Brain microvascular endothelial cell (primary cell): ENCODE data around the gene SHROOM3.

Experiments
- DNase-seq: peaks from one replicate; pipeline ENCODE4 v3.0.0-alpha.2; 2020
- H3K27ac ChIP-seq: fragments of 250-450 bp; sonication (Bioruptor Pico); 2 replicates; pipeline ENCODE4 v1.5.1; 2020; ENCODE audit warnings: mild to moderate bottlenecking, moderate library complexity
- H3K27me3 ChIP-seq: fragments of 250-450 bp; sonication (Bioruptor Pico); replicated peaks from 2 replicates; pipeline ENCODE4 v1.5.1; 2020; ENCODE audit warnings: mild to moderate bottlenecking
- H3K36me3 ChIP-seq: fragments of 250-450 bp; sonication (Bioruptor Pico); replicated peaks from 2 replicates; pipeline ENCODE4 v1.5.1; 2020; ENCODE audit warnings: mild to moderate bottlenecking
- H3K4me3 ChIP-seq: 2 replicates; pipeline ENCODE4 v1.5.1; 2011; ENCODE audit warnings: low read depth, mild to moderate bottlenecking, control low read depth, low read length, moderate library complexity
- CTCF ChIP-seq: IDR thresholded peaks from 2 replicates; pipeline ENCODE4 v1.5.1; 2011; ENCODE audit warnings: low read depth, mild to moderate bottlenecking, moderate library complexity, low read length, control low read depth, inconsistent platforms; ENCODE audit errors: missing control alignments
- in situ Hi-C: cut with HindIII; loops from 2 replicates; pipeline ENCODE4 v1.10.0; 2017; ENCODE audit warnings: low sequenced_read_pairs, low pct_ligation_motif_present

Gene SHROOM3

GRCh38 chr4:76787898-76788297 lies 352.9 kb downstream of the SHROOM3 start:
- H3K27ac ChIP-seq: no peak overlapping the region
- in situ Hi-C loops: no loop called here
- DNase-seq: no peak
- H3K27me3 ChIP-seq: no peaks in the 10 kb centered on the region
- no peak for TF ChIP-seq CTCF
- H3K4me3 ChIP-seq: no peak overlapping the region
- no peaks in the 10 kb centered on the region for H3K36me3 ChIP-seq

GRCh38 chr4:76790377-76790776 lies 355.3 kb downstream of the SHROOM3 start:
- no peak for TF ChIP-seq CTCF
- no peaks in the 10 kb centered on the region for H3K36me3 ChIP-seq
- no peak overlapping the region for H3K27ac ChIP-seq
- no peaks in the 10 kb centered on the region for H3K27me3 ChIP-seq
- in situ Hi-C loops: no loop called here
- no peak for DNase-seq
- no peak overlapping the region for H3K4me3 ChIP-seq

- Histone ChIP-seq H3K27me3 (no peaks in the 10 kb centered on the region), H3K27ac (no peak overlapping the region), H3K4me3 (no peak overlapping the region), H3K36me3 (no peaks in the 10 kb centered on the region)
- no peak for TF ChIP-seq CTCF
- in situ Hi-C loops: no loop called here
- no peak for DNase-seq
Measured at GRCh38 chr4:76791479-76791878, 356.4 kb downstream of the SHROOM3 start.

- Histone ChIP-seq H3K27ac (no peak overlapping the region), H3K27me3 (no peaks in the 10 kb centered on the region), H3K4me3 (no peak overlapping the region), H3K36me3 (no peaks in the 10 kb centered on the region)
- no peak for TF ChIP-seq CTCF
- in situ Hi-C loops: no loop called here
- DNase-seq: no peak
Measured at GRCh38 chr4:76792418-76792817, 357.4 kb downstream of the SHROOM3 start.

GRCh38 chr4:76795243-76795642 lies 360.2 kb downstream of the SHROOM3 start:
- no peak for DNase-seq
- TF ChIP-seq CTCF: no peak
- no peaks in the 10 kb centered on the region for H3K27me3 ChIP-seq
- H3K36me3 ChIP-seq: no peaks in the 10 kb centered on the region
- H3K4me3 ChIP-seq: no peak overlapping the region
- no peak overlapping the region for H3K27ac ChIP-seq
- in situ Hi-C loops: no loop called here

- in situ Hi-C loops: no loop called here
- no peak for TF ChIP-seq CTCF
- no peaks in the 10 kb centered on the region for H3K36me3 ChIP-seq
- H3K4me3 ChIP-seq: no peak overlapping the region
- H3K27me3 ChIP-seq: no peaks in the 10 kb centered on the region
- no peak for DNase-seq
- H3K27ac ChIP-seq: no peak overlapping the region
Measured at GRCh38 chr4:76799140-76799539, 364.1 kb downstream of the SHROOM3 start.
